ENCODE results near the gene BCAS3. TPM values are rescaled to one million over a fixed set of nuclear protein-coding genes. Genes with fewer than 3 reads are reported as not detected.
A peak's percentile ranks its signal among the peaks of the same experiment; 100 is the strongest.

The BCAS3 gene
- total RNA-seq, 1 donor from 2014 or later: 44.8 TPM

GRCh38 chr17:60887614-60888028 lies 210.0 kb downstream of the BCAS3 start:
- TF ChIP-seq, protein P1, sequence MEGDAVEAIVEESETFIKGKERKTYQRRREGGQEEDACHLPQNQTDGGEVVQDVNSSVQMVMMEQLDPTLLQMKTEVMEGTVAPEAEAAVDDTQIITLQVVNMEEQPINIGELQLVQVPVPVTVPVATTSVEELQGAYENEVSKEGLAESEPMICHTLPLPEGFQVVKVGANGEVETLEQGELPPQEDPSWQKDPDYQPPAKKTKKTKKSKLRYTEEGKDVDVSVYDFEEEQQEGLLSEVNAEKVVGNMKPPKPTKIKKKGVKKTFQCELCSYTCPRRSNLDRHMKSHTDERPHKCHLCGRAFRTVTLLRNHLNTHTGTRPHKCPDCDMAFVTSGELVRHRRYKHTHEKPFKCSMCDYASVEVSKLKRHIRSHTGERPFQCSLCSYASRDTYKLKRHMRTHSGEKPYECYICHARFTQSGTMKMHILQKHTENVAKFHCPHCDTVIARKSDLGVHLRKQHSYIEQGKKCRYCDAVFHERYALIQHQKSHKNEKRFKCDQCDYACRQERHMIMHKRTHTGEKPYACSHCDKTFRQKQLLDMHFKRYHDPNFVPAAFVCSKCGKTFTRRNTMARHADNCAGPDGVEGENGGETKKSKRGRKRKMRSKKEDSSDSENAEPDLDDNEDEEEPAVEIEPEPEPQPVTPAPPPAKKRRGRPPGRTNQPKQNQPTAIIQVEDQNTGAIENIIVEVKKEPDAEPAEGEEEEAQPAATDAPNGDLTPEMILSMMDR (IDR thresholded peaks at IDR 0.05; ENCODE audit: partially characterized antibody, unreplicated experiment): no peak
- Mint-ChIP-seq H3K4me3 (ENCODE audit: unreplicated experiment) (peak overlapping the region; percentile 85), H3K36me3 (ENCODE audit: unreplicated experiment) (no peaks in the 10 kb centered on the region), H3K27me3 (ENCODE audit: unreplicated experiment) (no peaks in the 10 kb centered on the region), H3K27ac (ENCODE audit: unreplicated experiment) (peak overlapping the region; percentile 92), H3K9me3 (ENCODE audit: unreplicated experiment) (peaks cover 4% of the 10 kb centered on the region), H3K4me1 (ENCODE audit: low read depth, unreplicated experiment) (no peaks in the 10 kb centered on the region)
- DNase-seq: no peak

- no peaks in the 10 kb centered on the region for H3K27me3 Mint-ChIP-seq (ENCODE audit: unreplicated experiment)
- TF ChIP-seq, protein P1 (IDR thresholded peaks at IDR 0.05; ENCODE audit: partially characterized antibody, unreplicated experiment): no peak
- H3K4me1 Mint-ChIP-seq (ENCODE audit: low read depth, unreplicated experiment): no peaks in the 10 kb centered on the region
- peaks cover 6% of the 10 kb centered on the region for H3K9me3 Mint-ChIP-seq (ENCODE audit: unreplicated experiment)
- H3K4me3 Mint-ChIP-seq (ENCODE audit: unreplicated experiment): no peak overlapping the region
- no peak for DNase-seq
- no peak overlapping the region for H3K27ac Mint-ChIP-seq (ENCODE audit: unreplicated experiment)
- peaks cover 5% of the 10 kb centered on the region for H3K36me3 Mint-ChIP-seq (ENCODE audit: unreplicated experiment)
Measured at GRCh38 chr17:60888812-60889709, 211.4 kb downstream of the BCAS3 start.

DNA sequence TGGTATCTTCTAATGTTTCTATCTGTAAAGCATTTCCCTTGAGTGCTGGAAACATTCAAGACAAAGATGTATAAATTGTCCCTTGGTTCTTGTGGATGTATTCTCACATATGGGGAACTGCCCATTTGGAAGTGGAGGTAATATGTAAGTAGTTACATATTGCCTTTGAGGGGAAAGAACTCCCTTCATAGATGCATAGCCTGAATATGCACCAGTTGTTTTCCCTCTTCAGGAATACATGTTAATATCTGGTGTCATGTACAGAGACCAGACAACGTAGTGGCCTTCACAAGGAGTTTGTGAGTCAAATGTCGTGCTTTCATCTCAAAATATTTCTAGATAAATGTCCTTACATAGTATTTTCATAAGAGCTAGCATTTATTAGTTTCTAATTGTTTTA lies 213.5 kb downstream of the BCAS3 start:
- peaks cover 5% of the 10 kb centered on the region for H3K36me3 Mint-ChIP-seq (ENCODE audit: unreplicated experiment)
- TF ChIP-seq, protein P1 (IDR thresholded peaks at IDR 0.05; ENCODE audit: partially characterized antibody, unreplicated experiment): no peak
- peaks cover 6% of the 10 kb centered on the region for H3K9me3 Mint-ChIP-seq (ENCODE audit: unreplicated experiment)
- no peak overlapping the region for H3K27ac Mint-ChIP-seq (ENCODE audit: unreplicated experiment)
- no peaks in the 10 kb centered on the region for H3K27me3 Mint-ChIP-seq (ENCODE audit: unreplicated experiment)
- DNase-seq: no peak
- no peaks in the 10 kb centered on the region for H3K4me1 Mint-ChIP-seq (ENCODE audit: low read depth, unreplicated experiment)
- H3K4me3 Mint-ChIP-seq (ENCODE audit: unreplicated experiment): no peak overlapping the region

DNA sequence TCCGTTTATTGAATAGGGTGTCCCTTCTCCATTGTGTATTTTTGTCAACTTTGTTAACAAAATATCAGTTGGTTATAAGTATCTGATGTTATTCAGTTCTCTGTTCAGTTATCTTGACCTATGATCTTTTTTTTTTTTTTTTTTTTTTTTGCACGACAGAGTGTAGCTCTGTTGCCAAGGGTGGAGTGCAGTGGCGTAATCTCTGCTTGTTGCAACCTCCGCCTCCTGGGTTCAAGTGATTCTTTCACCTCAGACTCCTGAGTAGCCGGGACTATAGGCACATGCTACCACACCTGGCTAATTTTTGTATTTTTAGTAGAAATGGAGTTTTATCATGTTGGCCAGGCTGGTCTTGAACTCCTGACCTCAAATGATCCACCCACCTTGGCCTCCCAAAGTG lies 215.8 kb downstream of the BCAS3 start:
- TF ChIP-seq, protein P1 (IDR thresholded peaks at IDR 0.05; ENCODE audit: partially characterized antibody, unreplicated experiment): no peak
- H3K4me3 Mint-ChIP-seq (ENCODE audit: unreplicated experiment): no peak overlapping the region
- peaks cover 5% of the 10 kb centered on the region for H3K9me3 Mint-ChIP-seq (ENCODE audit: unreplicated experiment)
- H3K27me3 Mint-ChIP-seq (ENCODE audit: unreplicated experiment): no peaks in the 10 kb centered on the region
- no peak overlapping the region for H3K27ac Mint-ChIP-seq (ENCODE audit: unreplicated experiment)
- DNase-seq: no peak
- H3K4me1 Mint-ChIP-seq (ENCODE audit: low read depth, unreplicated experiment): no peaks in the 10 kb centered on the region
- peaks cover 14% of the 10 kb centered on the region for H3K36me3 Mint-ChIP-seq (ENCODE audit: unreplicated experiment)

DNA sequence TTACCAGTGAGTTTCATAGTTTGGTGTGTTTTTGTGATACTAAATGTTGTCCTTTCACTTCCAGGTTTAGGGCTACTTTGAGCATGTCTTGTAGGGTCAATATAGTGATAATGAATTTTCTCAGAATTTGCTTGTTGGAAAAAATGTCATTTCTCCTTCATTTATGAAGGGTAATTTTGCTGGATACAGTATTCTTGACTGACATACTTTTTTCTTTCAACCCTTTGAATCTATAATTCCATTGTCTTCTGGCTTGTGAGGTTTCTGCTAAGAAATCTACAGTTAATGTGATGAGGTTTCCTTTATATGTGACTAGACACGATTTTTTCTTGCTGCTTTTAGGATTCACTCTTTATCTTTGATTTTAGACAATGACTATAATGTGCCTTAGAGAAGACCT lies 219.3 kb downstream of the BCAS3 start:
- H3K27ac Mint-ChIP-seq (ENCODE audit: unreplicated experiment): no peak overlapping the region
- no peak for DNase-seq
- H3K36me3 Mint-ChIP-seq (ENCODE audit: unreplicated experiment): peaks cover 14% of the 10 kb centered on the region

More for the DNA sequence above, 219.3 kb downstream of the BCAS3 start:
- H3K4me3 Mint-ChIP-seq (ENCODE audit: unreplicated experiment): no peak overlapping the region
- TF ChIP-seq, protein P1 (IDR thresholded peaks at IDR 0.05; ENCODE audit: partially characterized antibody, unreplicated experiment): no peak
- H3K9me3 Mint-ChIP-seq (ENCODE audit: unreplicated experiment): peaks cover 6% of the 10 kb centered on the region
- no peaks in the 10 kb centered on the region for H3K27me3 Mint-ChIP-seq (ENCODE audit: unreplicated experiment)
- H3K4me1 Mint-ChIP-seq (ENCODE audit: low read depth, unreplicated experiment): no peaks in the 10 kb centered on the region

Data from glutamatergic neuron (in vitro differentiated cells).